ENCODE data around the gene PPP2R2C.

GRCh38 chr4:6270636-6271121 is 201.7 kb downstream of the PPP2R2C start:
- TF ChIP-seq, protein P1, sequence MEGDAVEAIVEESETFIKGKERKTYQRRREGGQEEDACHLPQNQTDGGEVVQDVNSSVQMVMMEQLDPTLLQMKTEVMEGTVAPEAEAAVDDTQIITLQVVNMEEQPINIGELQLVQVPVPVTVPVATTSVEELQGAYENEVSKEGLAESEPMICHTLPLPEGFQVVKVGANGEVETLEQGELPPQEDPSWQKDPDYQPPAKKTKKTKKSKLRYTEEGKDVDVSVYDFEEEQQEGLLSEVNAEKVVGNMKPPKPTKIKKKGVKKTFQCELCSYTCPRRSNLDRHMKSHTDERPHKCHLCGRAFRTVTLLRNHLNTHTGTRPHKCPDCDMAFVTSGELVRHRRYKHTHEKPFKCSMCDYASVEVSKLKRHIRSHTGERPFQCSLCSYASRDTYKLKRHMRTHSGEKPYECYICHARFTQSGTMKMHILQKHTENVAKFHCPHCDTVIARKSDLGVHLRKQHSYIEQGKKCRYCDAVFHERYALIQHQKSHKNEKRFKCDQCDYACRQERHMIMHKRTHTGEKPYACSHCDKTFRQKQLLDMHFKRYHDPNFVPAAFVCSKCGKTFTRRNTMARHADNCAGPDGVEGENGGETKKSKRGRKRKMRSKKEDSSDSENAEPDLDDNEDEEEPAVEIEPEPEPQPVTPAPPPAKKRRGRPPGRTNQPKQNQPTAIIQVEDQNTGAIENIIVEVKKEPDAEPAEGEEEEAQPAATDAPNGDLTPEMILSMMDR (IDR thresholded peaks at IDR 0.05; ENCODE audit: poor library complexity, severe bottlenecking), result no peak
- TF ChIP-seq EZH2 (IDR thresholded peaks at IDR 0.05; ENCODE audit: borderline replicate concordance, insufficient read depth, low read length, poor library complexity, severe bottlenecking) (no peak), POLR2AphosphoS5 (IDR thresholded peaks at IDR 0.05) (no peak), RAD21 (conservative IDR thresholded peaks at IDR 0.05) (no peak), EP300 (conservative IDR thresholded peaks at IDR 0.05; ENCODE audit: poor library complexity, severe bottlenecking) (no peak), TAF1 (IDR thresholded peaks at IDR 0.05; ENCODE audit: low read depth) (no peak)
